IPS DF 19.7 (cell line): ENCODE measurements around the gene UBE2A.

ENCODE experiments used
- DNase-seq: peaks from one replicate; pipeline ENCODE4 v3.0.0-alpha.2; 2013; ENCODE audit warnings: low read depth, low spot score

Gene UBE2A

GRCh38 chrX:119574394-119575266 is at the start of gene UBE2A:
TSS of gene UBE2A (plus strand) at chrX:119574563. CDS start at chrX:119574712, 149 bp downstream.
- peak; percentile 17 for DNase-seq

GRCh38 chrX:119529345-119530276 is 44.8 kb upstream of the UBE2A start:
- DNase-seq, result no peak

GRCh38 chrX:119537487-119537886 is 36.9 kb upstream of the UBE2A start:
- no peak for DNase-seq

GRCh38 chrX:119539872-119540271 is 34.5 kb upstream of the UBE2A start:
- DNase-seq, result no peak

- DNase-seq, result peak; percentile 12
These were observed 33.2 kb upstream of the UBE2A start for GRCh38 chrX:119541188-119541587.

GRCh38 chrX:119549327-119550016 is 24.9 kb upstream of the UBE2A start:
- DNase-seq, result no peak

- no peak for DNase-seq
These were observed 21.9 kb upstream of the UBE2A start for GRCh38 chrX:119552508-119552907.

GRCh38 chrX:119565107-119565663 is 9.2 kb upstream of the UBE2A start, which contains the start of gene STEEP1:
TSS of gene STEEP1 (minus strand) at chrX:119565409. CDS start at chrX:119565355, 54 bp downstream.
- peak; percentile 84 for DNase-seq

- DNase-seq, result no peak
These were observed 4.0 kb upstream of the UBE2A start for GRCh38 chrX:119570351-119570835.

GRCh38 chrX:119573222-119573621 is 1.1 kb upstream of the UBE2A start:
- no peak for DNase-seq

GRCh38 chrX:119573840-119574393 is 446 bp upstream of the UBE2A start:
- DNase-seq, result no peak

GRCh38 chrX:119579414-119579813 is 5.1 kb downstream of the UBE2A start:
- no peak for DNase-seq

- no peak for DNase-seq
These were observed 9.2 kb downstream of the UBE2A start for GRCh38 chrX:119583431-119584059.

GRCh38 chrX:119589810-119590209 is 15.4 kb downstream of the UBE2A start:
- no peak for DNase-seq

GRCh38 chrX:119602701-119603255 is 28.4 kb downstream of the UBE2A start:
- no peak for DNase-seq

GRCh38 chrX:119604766-119605463 is 30.6 kb downstream of the UBE2A start:
- no peak for DNase-seq

- DNase-seq, result peak; percentile 28
These were observed 31.3 kb downstream of the UBE2A start for GRCh38 chrX:119605464-119606279.

GRCh38 chrX:119606280-119607017 is 32.1 kb downstream of the UBE2A start, which contains the start of gene NKRF:
TSS of gene NKRF (minus strand) at chrX:119606424.
- peak; percentile 40 for DNase-seq
